Ishikawa (cell line): ENCODE data around the gene TMED4.

ENCODE experiments used
- CEBPB ChIP-seq: IDR thresholded peaks from 2 replicates; pipeline ENCODE4 v1.6.1; 2012
- CREB1 ChIP-seq: IDR thresholded peaks from 2 replicates; pipeline ENCODE4 v1.6.1; 2012; ENCODE audit warnings: low read depth
- EP300 ChIP-seq: IDR thresholded peaks from 2 replicates; pipeline ENCODE4 v1.6.1; 2012; ENCODE audit warnings: borderline replicate concordance
- RAD21 ChIP-seq: IDR thresholded peaks from 2 replicates; pipeline ENCODE4 v1.6.1; 2012; ENCODE audit warnings: low read depth
- TEAD4 ChIP-seq: IDR thresholded peaks from 2 replicates; pipeline ENCODE4 v1.6.1; 2012
- YY1 ChIP-seq: IDR thresholded peaks from 2 replicates; pipeline ENCODE4 v1.6.1; 2012; ENCODE audit warnings: low read depth
- TF ChIP-seq, protein P1 (sequence below): IDR thresholded peaks from 2 replicates; pipeline ENCODE4 v1.6.1; 2012
- TF ChIP-seq, protein P2 (sequence below): IDR thresholded peaks from 2 replicates; pipeline ENCODE4 v1.6.1; 2012; ENCODE audit warnings: low read depth, mild to moderate bottlenecking

DNA sequence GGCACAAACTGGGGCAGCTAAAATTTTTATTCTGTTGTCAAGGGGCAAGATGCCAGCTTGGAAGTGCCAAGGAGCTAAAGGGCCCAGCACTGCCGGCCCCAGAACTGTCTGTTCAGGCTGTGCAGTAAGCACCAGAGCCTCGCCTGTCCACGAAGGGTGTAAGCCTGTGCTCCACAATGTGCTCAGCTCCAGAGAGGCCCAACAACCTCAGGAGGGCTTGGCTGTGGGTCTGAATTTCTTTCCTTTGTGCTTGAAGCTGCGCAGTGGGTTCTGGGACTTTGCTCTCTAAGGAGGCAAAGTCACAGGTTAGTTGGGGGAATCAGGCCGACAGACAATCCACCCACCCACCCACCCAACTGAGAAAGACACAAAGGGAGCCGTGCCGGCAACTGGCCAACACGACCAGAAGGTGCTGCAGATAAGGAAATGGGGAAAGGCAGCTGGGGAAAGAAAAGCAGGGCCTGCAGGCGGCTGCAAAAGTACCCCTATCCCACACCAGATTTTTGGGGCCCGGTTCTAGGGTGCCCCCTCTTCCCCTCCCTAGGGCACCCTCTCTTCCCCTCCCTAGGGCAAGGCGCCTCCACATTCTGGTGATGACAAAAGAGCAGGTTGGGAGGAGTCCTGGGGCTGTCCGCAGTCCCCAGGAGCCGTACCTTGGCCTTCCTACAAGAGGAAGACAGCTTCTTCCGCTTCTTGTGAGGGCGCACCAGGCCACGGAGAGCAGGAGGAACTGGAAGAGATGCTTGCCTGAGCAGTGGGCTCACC is 16.1 kb downstream of the TMED4 start:
- no peak for TF ChIP-seq TEAD4
- no peak for TF ChIP-seq YY1
- no peak for TF ChIP-seq EP300
- TF ChIP-seq, protein P1, sequence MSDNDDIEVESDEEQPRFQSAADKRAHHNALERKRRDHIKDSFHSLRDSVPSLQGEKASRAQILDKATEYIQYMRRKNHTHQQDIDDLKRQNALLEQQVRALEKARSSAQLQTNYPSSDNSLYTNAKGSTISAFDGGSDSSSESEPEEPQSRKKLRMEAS = no peak
- no peak for TF ChIP-seq RAD21
- TF ChIP-seq, protein P2, sequence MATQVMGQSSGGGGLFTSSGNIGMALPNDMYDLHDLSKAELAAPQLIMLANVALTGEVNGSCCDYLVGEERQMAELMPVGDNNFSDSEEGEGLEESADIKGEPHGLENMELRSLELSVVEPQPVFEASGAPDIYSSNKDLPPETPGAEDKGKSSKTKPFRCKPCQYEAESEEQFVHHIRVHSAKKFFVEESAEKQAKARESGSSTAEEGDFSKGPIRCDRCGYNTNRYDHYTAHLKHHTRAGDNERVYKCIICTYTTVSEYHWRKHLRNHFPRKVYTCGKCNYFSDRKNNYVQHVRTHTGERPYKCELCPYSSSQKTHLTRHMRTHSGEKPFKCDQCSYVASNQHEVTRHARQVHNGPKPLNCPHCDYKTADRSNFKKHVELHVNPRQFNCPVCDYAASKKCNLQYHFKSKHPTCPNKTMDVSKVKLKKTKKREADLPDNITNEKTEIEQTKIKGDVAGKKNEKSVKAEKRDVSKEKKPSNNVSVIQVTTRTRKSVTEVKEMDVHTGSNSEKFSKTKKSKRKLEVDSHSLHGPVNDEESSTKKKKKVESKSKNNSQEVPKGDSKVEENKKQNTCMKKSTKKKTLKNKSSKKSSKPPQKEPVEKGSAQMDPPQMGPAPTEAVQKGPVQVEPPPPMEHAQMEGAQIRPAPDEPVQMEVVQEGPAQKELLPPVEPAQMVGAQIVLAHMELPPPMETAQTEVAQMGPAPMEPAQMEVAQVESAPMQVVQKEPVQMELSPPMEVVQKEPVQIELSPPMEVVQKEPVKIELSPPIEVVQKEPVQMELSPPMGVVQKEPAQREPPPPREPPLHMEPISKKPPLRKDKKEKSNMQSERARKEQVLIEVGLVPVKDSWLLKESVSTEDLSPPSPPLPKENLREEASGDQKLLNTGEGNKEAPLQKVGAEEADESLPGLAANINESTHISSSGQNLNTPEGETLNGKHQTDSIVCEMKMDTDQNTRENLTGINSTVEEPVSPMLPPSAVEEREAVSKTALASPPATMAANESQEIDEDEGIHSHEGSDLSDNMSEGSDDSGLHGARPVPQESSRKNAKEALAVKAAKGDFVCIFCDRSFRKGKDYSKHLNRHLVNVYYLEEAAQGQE = no peak
- TF ChIP-seq CREB1 = no peak
- no peak for TF ChIP-seq CEBPB
